GM12873 (cell line): ENCODE data around the gene LRRC3.

Experiments used
- CTCF ChIP-seq: IDR thresholded peaks from 2 replicates; pipeline ENCODE4 v1.5.1; 2012; ENCODE audit warnings: low read depth, mild to moderate bottlenecking, moderate library complexity, low read length, control low read depth; ENCODE audit not compliant: insufficient read depth; ENCODE audit errors: missing control alignments

LRRC3 gene

DNA sequence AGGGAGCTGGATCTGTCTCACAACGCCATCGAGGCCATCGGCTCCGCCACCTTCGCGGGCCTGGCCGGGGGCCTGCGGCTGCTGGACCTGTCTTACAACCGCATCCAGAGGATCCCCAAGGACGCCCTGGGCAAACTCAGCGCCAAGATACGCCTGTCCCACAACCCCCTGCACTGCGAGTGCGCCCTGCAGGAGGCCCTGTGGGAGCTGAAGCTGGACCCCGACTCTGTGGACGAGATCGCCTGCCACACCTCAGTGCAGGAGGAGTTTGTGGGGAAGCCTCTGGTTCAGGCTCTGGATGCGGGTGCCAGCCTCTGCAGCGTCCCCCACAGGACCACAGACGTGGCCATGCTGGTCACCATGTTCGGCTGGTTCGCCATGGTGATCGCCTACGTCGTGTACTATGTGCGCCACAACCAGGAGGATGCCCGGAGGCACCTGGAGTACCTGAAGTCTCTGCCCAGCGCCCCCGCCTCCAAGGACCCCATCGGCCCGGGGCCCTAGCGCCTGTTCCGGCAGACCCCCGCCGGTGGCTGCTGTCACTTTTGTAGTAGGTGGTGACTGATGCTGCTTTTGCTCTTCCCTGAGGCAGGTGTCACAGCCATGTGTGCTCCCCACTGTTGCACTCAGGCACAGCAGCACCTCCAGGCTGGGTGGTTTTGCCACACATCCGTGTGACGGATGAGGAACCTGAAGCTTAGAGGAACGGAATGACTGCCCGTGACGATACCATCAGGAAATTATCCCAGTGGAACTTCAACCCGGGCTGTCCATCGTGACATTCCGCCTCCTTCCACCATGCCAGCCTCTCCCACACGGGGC, 1.8 kb downstream of the LRRC3 start:
- TF ChIP-seq CTCF: no peak

GRCh38 chr21:44458971-44459711, 3.8 kb downstream of the LRRC3 start:
- TF ChIP-seq CTCF: no peak

DNA sequence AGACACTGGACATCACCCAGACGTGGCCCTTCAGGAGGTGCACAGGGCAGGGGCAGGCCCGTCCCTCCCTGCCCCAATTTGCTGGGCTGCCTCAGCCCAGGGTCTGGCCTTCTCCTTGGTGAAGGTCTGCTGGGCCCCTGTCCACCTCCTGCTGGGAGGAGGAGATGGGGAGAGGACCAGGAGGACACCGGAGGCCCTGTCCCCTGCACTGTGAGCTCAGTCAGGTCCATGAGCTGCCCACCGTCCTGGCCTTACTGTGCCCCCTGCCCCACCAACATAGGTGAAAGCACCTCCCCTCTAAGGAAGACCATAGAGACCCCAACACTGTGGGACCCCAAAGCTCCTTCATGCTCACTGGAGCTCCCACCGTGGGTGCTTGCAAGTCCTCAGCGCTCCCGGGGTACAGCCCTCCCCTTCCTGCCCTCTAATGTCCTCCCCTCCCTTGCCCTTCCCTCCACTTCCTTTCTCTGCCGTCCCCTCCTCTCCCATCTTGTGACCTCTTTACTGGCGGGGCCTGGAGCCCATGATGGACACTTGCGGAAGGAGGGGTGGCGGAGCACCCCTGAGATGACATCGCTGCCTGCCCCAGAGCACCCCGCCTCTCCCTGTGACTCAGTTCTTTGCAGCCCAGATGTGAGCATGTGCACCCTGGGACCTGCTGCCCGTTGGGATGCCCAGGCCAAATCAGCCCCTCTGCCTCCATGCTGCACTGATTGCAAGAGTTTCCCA, 4.6 kb downstream of the LRRC3 start:
- no peak for TF ChIP-seq CTCF

- no peak for TF ChIP-seq CTCF
Measured at GRCh38 chr21:44460441-44460755, 5.1 kb downstream of the LRRC3 start.

GRCh38 chr21:44461005-44461404, 5.7 kb downstream of the LRRC3 start:
- TF ChIP-seq CTCF: no peak

DNA sequence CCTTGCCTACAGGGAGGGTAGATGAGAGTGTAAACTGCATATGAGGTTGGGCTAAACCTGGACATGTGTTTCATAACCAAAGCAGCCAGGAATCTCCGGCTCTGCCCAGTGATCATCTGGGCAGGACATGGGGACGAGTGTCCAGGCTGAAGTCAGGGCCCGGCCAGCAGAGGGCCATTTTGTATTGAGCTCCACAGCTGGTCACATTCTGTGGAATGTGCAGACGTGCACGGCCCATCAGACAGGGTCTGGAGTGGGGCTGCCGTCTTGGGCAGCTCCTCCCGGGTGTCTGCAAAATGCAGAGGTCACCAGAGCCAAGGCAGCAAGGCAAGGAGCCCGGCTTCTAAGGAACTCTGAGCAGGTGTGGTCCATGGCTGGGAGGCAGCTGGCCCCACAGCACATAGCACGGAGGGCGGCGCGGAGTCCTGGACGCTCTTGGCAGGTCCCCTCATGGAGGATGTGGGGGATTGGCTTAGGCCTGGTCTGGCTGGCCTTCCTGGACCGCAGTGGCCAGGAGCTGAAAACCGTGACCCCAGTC, 6.2 kb downstream of the LRRC3 start:
- no peak for TF ChIP-seq CTCF
